Measurements from ENCODE around the gene LRRC8B.
"Not testable (repeated sequence)": the region's sequence is repeated elsewhere in the genome, so short reads cannot be mapped to it uniquely, and the experiment has no call there.

Gene LRRC8B

GRCh38 chr1:89607586-89608318 lies 83.1 kb downstream of the LRRC8B start:
- no peak for DNase-seq (ENCODE audit: low read depth in 2 of 2)

GRCh38 chr1:89608319-89608983 lies 83.8 kb downstream of the LRRC8B start:
- DNase-seq (ENCODE audit: low read depth in 2 of 2): peak; percentile 50 to 53

- no peak for DNase-seq (ENCODE audit: low read depth in 2 of 2)
These were observed 84.5 kb downstream of the LRRC8B start for GRCh38 chr1:89608984-89609725.

GRCh38 chr1:89609781-89610456 lies 85.3 kb downstream of the LRRC8B start:
- no peak for DNase-seq (ENCODE audit: low read depth in 2 of 2)

- DNase-seq (ENCODE audit: low read depth in 2 of 2): no peak
These were observed 85.9 kb downstream of the LRRC8B start for GRCh38 chr1:89610457-89611011.

- DNase-seq (ENCODE audit: low read depth in 2 of 2): no peak
These were observed 87.1 kb downstream of the LRRC8B start for GRCh38 chr1:89611721-89612120.

GRCh38 chr1:89613928-89614327 lies 89.3 kb downstream of the LRRC8B start:
- no peak for DNase-seq (ENCODE audit: low read depth in 2 of 2)

GRCh38 chr1:89615676-89616598 lies 91.3 kb downstream of the LRRC8B start:
- DNase-seq (ENCODE audit: low read depth in 2 of 2): no peak

- DNase-seq (ENCODE audit: low read depth in 2 of 2): no peak
These were observed 92.4 kb downstream of the LRRC8B start for GRCh38 chr1:89616844-89617627.

GRCh38 chr1:89620664-89621063 lies 96.0 kb downstream of the LRRC8B start:
- DNase-seq (ENCODE audit: low read depth in 2 of 2): no peak

- no peak for DNase-seq (ENCODE audit: low read depth in 2 of 2)
These were observed 98.3 kb downstream of the LRRC8B start for GRCh38 chr1:89622895-89623294.

GRCh38 chr1:89624314-89624713 lies 99.7 kb downstream of the LRRC8B start:
- no peak for DNase-seq (ENCODE audit: low read depth in 2 of 2)

GRCh38 chr1:89624715-89625323 lies 100.2 kb downstream of the LRRC8B start:
- no peak for DNase-seq (ENCODE audit: low read depth in 2 of 2)

GRCh38 chr1:89627596-89627962 lies 103.0 kb downstream of the LRRC8B start:
- DNase-seq (ENCODE audit: low read depth in 2 of 2): no peak

GRCh38 chr1:89629146-89629545 lies 104.5 kb downstream of the LRRC8B start:
- no peak for DNase-seq (ENCODE audit: low read depth in 2 of 2)

GRCh38 chr1:89629600-89629999 lies 105.0 kb downstream of the LRRC8B start:
- DNase-seq (ENCODE audit: low read depth in 2 of 2): not testable (repeated sequence)

- no peak for DNase-seq (ENCODE audit: low read depth in 2 of 2)
These were observed 105.4 kb downstream of the LRRC8B start for GRCh38 chr1:89630048-89630447.

GRCh38 chr1:89631816-89632656 lies 107.4 kb downstream of the LRRC8B start:
- no peak for DNase-seq (ENCODE audit: low read depth in 2 of 2)

Measured in activated CD4-positive, alpha-beta T cell treated with anti-CD3 and anti-CD28 coated beads for 24 hours (primary cell).